ENCODE measurements around the gene ILDR2. TPM values are rescaled to one million over a fixed set of nuclear protein-coding genes. Genes with fewer than 3 reads are reported as not detected.

ILDR2 gene
- total and polyA plus RNA-seq, 2 donors (not counting 1 experiment from before 2014, with no cell fraction given): under 0.01 to 0.14 TPM

GRCh38 chr1:167011560-167012191, 36.3 kb upstream of the ILDR2 start:
- no peak overlapping the region for H3K9ac ChIP-seq (ENCODE audit: insufficient read depth, low read length)
- no peaks in the 10 kb centered on the region for H3K27me3 ChIP-seq (ENCODE audit: control insufficient read depth, insufficient read depth, low read length)
- no peak overlapping the region for H2AFZ ChIP-seq (ENCODE audit: low read length)
- no peaks in the 10 kb centered on the region for H3K9me3 ChIP-seq (ENCODE audit: control insufficient read depth, insufficient read depth, low read depth, low read length)
- H4K20me1 ChIP-seq (ENCODE audit: control insufficient read depth, extremely low read depth, insufficient read depth, low read length): no peaks in the 10 kb centered on the region
- H3K4me1 ChIP-seq (ENCODE audit: control insufficient read depth, extremely low read depth, insufficient read depth, low read length): no peaks in the 10 kb centered on the region
- H3K4me2 ChIP-seq (ENCODE audit: extremely low read depth, insufficient read depth, low read length): no peak overlapping the region
- no peak for TF ChIP-seq EZH2 (IDR thresholded peaks at IDR 0.05; ENCODE audit: low read length, missing control alignments)
- TF ChIP-seq CTCF (conservative IDR thresholded peaks at IDR 0.05 in 1 of 2, IDR thresholded peaks at IDR 0.05 in 1 of 2; ENCODE audit: low read depth in 1 of 2, low read length in 2 of 2): no peak
- H3K36me3 ChIP-seq (ENCODE audit: control insufficient read depth, insufficient read depth, low read length): no peaks in the 10 kb centered on the region
- no peak overlapping the region for H3K4me3 ChIP-seq (replicated peaks in 1 of 4; ENCODE audit: control extremely low read depth in 1 of 4, insufficient read depth in 1 of 4, low read depth in 3 of 4, low read length in 4 of 4)
- H3K79me2 ChIP-seq (ENCODE audit: control insufficient read depth, insufficient read depth, low read length): no peaks in the 10 kb centered on the region
- H3K27ac ChIP-seq (ENCODE audit: insufficient read depth, low read length): no peak overlapping the region
- no peak for DNase-seq (ENCODE audit: low read depth in 2 of 2)

- Histone ChIP-seq H3K27ac (ENCODE audit: insufficient read depth, low read length) (no peak overlapping the region), H3K9me3 (ENCODE audit: control insufficient read depth, insufficient read depth, low read depth, low read length) (no peaks in the 10 kb centered on the region), H3K9ac (ENCODE audit: insufficient read depth, low read length) (no peak overlapping the region), H3K36me3 (ENCODE audit: control insufficient read depth, insufficient read depth, low read length) (no peaks in the 10 kb centered on the region), H4K20me1 (ENCODE audit: control insufficient read depth, extremely low read depth, insufficient read depth, low read length) (no peaks in the 10 kb centered on the region), H3K4me3 (replicated peaks in 1 of 4; ENCODE audit: control extremely low read depth in 1 of 4, insufficient read depth in 1 of 4, low read depth in 3 of 4, low read length in 4 of 4) (no peak overlapping the region), H3K27me3 (ENCODE audit: control insufficient read depth, insufficient read depth, low read length) (no peaks in the 10 kb centered on the region), H3K79me2 (ENCODE audit: control insufficient read depth, insufficient read depth, low read length) (no peaks in the 10 kb centered on the region), H3K4me2 (ENCODE audit: extremely low read depth, insufficient read depth, low read length) (no peak overlapping the region), H2AFZ (ENCODE audit: low read length) (no peak overlapping the region), H3K4me1 (ENCODE audit: control insufficient read depth, extremely low read depth, insufficient read depth, low read length) (no peaks in the 10 kb centered on the region)
- TF ChIP-seq CTCF (conservative IDR thresholded peaks at IDR 0.05 in 1 of 2, IDR thresholded peaks at IDR 0.05 in 1 of 2; ENCODE audit: low read depth in 1 of 2, low read length in 2 of 2): no peak
- no peak for TF ChIP-seq EZH2 (IDR thresholded peaks at IDR 0.05; ENCODE audit: low read length, missing control alignments)
- DNase-seq (ENCODE audit: low read depth in 2 of 2): no peak
Observed at GRCh38 chr1:167003711-167004110, 28.4 kb upstream of the ILDR2 start.

GRCh38 chr1:167002354-167002753, 27.0 kb upstream of the ILDR2 start:
- H3K79me2 ChIP-seq (ENCODE audit: control insufficient read depth, insufficient read depth, low read length): no peaks in the 10 kb centered on the region
- H3K9me3 ChIP-seq (ENCODE audit: control insufficient read depth, insufficient read depth, low read depth, low read length): no peaks in the 10 kb centered on the region
- H2AFZ ChIP-seq (ENCODE audit: low read length): no peak overlapping the region
- no peaks in the 10 kb centered on the region for H3K36me3 ChIP-seq (ENCODE audit: control insufficient read depth, insufficient read depth, low read length)
- DNase-seq (ENCODE audit: low read depth in 2 of 2): no peak
- no peaks in the 10 kb centered on the region for H3K27me3 ChIP-seq (ENCODE audit: control insufficient read depth, insufficient read depth, low read length)
- TF ChIP-seq CTCF (conservative IDR thresholded peaks at IDR 0.05 in 1 of 2, IDR thresholded peaks at IDR 0.05 in 1 of 2; ENCODE audit: low read depth in 1 of 2, low read length in 2 of 2) (no peak), EZH2 (IDR thresholded peaks at IDR 0.05; ENCODE audit: low read length, missing control alignments) (no peak)
- H3K27ac ChIP-seq (ENCODE audit: insufficient read depth, low read length): no peak overlapping the region
- no peak overlapping the region for H3K4me3 ChIP-seq (replicated peaks in 1 of 4; ENCODE audit: control extremely low read depth in 1 of 4, insufficient read depth in 1 of 4, low read depth in 3 of 4, low read length in 4 of 4)
- H3K4me2 ChIP-seq (ENCODE audit: extremely low read depth, insufficient read depth, low read length): no peak overlapping the region
- H3K4me1 ChIP-seq (ENCODE audit: control insufficient read depth, extremely low read depth, insufficient read depth, low read length): no peaks in the 10 kb centered on the region
- no peak overlapping the region for H3K9ac ChIP-seq (ENCODE audit: insufficient read depth, low read length)
- H4K20me1 ChIP-seq (ENCODE audit: control insufficient read depth, extremely low read depth, insufficient read depth, low read length): no peaks in the 10 kb centered on the region
